Transverse colon (tissue), 3 donors: Measurements from ENCODE around the gene DISC1.

Source experiments
- EP300 ChIP-seq: sonication (generic); formaldehyde crosslinking; IDR thresholded peaks from one replicate; pipeline ENCODE4 v1.6.1; 2017; ENCODE audit warnings: antibody characterized with exemption, low read depth
- POLR2A ChIP-seq: fragments of 450-650 bp; IDR thresholded peaks from one replicate; pipeline ENCODE4 v1.6.1; 2016; ENCODE audit warnings: antibody characterized with exemption, mild to moderate bottlenecking, moderate library complexity
- TF ChIP-seq, protein P1 (sequence below), 5 experiments: fragments of 200-600 bp in 3 of 5; fragments of 450-650 bp in 2 of 5; sonication (generic) in 3 of 5; IDR thresholded peaks; 1 replicate in 2 of 5; 2 replicates in 3 of 5; pipeline ENCODE4 v1.5.1; 2016 to 2017; ENCODE audit warnings: antibody characterized with exemption in 5 of 5, inconsistent platforms in 3 of 5, mild to moderate bottlenecking in 2 of 5, moderate library complexity in 1 of 5

DNA sequence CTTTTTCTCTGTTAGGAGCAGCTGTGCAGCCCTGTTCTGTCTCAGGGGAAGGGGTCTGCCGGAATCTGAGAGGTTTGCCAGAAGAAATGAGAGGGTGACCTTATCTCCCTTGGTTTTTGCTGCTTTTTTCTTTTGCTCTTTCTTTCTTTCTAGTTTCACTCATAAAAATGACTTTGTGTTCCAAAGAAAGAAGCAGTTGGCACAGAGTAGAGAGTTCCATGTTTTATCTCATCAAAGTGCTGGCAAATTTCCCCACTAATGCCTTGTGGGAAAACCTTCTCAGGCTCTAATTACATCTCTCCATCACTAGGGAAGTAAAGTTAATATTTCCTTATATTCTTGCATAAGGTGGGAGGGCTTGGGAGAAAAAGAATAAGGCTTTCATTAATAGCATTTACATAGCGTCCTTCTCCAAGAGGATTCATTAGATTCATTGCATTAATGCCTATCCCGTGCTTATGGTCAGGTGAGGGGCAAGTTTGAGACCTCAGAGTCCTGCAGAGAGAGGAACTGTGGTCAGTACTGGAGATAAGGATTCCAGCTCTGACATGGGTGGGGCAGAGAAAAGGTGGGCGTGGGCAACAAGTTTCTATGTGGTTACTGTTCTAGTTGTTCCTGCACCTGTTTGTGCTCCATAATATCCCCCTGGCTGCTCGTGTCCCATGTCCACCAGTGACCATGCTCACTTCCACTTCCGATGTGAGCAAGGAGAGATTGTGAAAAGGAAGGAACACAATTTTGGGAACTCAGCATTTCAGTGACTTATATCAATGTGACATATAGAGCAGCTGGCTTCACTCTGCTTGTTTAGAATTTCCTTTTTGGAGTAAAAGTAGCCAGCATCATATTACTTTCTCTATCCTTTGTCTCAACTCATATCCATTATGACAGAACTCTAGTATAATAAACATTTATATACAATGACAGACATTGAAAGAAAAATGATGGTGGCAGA is 79.5 kb downstream of the DISC1 start:
- TF ChIP-seq, protein P1, sequence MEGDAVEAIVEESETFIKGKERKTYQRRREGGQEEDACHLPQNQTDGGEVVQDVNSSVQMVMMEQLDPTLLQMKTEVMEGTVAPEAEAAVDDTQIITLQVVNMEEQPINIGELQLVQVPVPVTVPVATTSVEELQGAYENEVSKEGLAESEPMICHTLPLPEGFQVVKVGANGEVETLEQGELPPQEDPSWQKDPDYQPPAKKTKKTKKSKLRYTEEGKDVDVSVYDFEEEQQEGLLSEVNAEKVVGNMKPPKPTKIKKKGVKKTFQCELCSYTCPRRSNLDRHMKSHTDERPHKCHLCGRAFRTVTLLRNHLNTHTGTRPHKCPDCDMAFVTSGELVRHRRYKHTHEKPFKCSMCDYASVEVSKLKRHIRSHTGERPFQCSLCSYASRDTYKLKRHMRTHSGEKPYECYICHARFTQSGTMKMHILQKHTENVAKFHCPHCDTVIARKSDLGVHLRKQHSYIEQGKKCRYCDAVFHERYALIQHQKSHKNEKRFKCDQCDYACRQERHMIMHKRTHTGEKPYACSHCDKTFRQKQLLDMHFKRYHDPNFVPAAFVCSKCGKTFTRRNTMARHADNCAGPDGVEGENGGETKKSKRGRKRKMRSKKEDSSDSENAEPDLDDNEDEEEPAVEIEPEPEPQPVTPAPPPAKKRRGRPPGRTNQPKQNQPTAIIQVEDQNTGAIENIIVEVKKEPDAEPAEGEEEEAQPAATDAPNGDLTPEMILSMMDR (IDR thresholded peaks at IDR 0.05): no peak
- TF ChIP-seq POLR2A: no peak
- TF ChIP-seq EP300: no peak
